Retinal pigment epithelial cell (primary cell): ENCODE measurements around the gene OR51B6.
A peak's percentile ranks its signal among the peaks of the same experiment; 100 is the strongest.
"Not testable (repeated sequence)": the region's sequence is repeated elsewhere in the genome, so short reads cannot be mapped to it uniquely, and the experiment has no call there.

ENCODE experiments used
- DNase-seq: peaks from one replicate; pipeline ENCODE4 v3.0.0-alpha.2; 2010; ENCODE audit warnings: low read depth
- H3K4me3 ChIP-seq: 2 replicates; pipeline ENCODE4 v1.5.1; 2011; ENCODE audit warnings: mild to moderate bottlenecking, low read length, control low read depth, moderate library complexity
- TF ChIP-seq, protein P1 (sequence below): conservative IDR thresholded peaks from 2 replicates; pipeline ENCODE4 v1.5.1; 2011; ENCODE audit warnings: low read depth, low read length, control low read depth, inconsistent platforms

OR51B6 gene

DNA sequence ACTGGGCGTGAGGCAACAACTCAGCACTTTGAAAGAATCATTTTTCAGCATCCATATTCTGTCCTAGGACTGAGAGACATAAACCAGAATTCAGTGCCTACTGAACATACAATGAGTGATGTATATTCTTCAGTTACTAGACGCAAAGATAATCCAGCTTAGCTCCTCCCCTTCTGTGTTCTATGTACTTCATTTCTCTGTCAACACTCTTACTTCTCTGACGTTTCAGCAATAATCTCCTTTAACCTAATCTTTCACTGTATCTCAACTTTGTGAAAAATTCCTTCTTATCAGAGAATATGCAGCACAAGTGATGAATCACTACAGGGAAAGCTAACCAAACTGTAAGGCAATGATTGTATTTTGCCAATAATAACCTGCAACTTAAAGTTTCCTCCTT, 5.5 kb upstream of the OR51B6 start:
- TF ChIP-seq, protein P1, sequence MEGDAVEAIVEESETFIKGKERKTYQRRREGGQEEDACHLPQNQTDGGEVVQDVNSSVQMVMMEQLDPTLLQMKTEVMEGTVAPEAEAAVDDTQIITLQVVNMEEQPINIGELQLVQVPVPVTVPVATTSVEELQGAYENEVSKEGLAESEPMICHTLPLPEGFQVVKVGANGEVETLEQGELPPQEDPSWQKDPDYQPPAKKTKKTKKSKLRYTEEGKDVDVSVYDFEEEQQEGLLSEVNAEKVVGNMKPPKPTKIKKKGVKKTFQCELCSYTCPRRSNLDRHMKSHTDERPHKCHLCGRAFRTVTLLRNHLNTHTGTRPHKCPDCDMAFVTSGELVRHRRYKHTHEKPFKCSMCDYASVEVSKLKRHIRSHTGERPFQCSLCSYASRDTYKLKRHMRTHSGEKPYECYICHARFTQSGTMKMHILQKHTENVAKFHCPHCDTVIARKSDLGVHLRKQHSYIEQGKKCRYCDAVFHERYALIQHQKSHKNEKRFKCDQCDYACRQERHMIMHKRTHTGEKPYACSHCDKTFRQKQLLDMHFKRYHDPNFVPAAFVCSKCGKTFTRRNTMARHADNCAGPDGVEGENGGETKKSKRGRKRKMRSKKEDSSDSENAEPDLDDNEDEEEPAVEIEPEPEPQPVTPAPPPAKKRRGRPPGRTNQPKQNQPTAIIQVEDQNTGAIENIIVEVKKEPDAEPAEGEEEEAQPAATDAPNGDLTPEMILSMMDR = no peak
- H3K4me3 ChIP-seq = no peak overlapping the region
- DNase-seq = peak; percentile 48

DNA sequence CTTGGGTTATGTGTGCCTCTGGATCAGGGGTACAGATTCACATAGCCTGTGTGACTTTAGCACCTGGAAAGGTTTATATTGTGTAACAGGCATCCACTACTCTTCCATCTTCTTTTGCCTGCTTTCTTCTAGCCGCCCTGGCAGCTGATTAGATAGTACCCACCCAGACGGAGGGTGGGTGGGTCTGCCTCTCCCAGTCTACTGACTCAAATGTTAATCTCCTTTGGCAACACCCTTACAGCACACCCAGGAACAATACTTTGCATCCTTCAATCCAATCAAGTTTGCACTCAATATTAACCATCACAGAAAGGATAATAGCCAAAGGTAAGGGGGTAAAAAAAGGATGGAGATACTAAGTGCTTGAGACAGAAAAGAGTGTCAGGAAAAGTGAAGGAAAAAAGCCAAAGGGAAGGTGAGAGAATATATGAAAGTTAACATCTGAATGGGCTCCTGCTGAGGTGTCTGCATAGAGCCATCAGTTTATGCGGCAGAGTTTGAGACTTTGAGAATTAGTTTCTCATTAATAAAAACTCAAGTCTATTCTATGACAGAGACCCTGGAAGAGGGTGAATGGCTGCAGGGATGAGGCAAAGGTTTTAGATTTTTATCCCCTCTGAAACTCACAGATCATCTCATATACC, 2.6 kb upstream of the OR51B6 start:
- no peak for DNase-seq
- H3K4me3 ChIP-seq = no peak overlapping the region
- TF ChIP-seq, protein P1 = no peak

DNA sequence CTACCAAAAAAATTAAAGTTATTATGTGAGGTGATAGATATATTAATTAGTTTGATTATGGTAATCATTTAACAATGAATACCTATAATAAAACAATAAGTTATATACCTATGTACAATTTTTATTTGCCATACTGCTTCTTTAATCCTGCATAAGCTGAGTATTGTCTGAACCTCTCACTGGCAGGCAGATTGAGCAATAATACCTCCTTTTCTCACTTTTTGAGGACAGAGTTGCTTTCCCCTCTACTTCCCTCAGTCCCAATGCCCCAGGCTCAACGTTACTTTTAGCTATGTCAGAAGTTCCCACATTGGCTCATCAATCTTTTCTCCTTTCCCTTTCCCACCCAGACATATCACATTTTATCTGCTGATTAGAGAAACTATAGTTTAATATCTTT, 1.8 kb upstream of the OR51B6 start:
- no peak overlapping the region for H3K4me3 ChIP-seq
- no peak for DNase-seq
- TF ChIP-seq, protein P1 = no peak

DNA sequence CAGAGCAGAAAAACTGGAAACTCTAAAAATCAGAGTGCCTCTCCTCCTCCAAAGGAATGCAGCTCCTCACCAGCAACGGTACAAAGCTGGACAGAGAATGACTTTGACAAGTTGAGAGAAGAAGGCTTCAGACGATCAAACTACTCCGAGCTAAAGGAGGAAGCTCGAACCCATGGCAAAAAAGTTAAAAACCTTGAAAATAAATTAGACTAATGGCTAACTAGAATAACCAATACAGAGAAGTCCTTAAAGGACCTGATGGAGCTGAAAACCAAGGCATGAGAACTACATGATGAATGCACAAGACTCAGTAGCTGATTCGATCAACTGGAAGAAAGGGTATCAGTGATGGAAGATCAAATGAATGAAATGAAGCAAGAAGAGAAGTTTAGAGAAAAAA, 4.7 kb downstream of the OR51B6 start:
- not testable (repeated sequence) for DNase-seq, H3K4me3 ChIP-seq

DNA sequence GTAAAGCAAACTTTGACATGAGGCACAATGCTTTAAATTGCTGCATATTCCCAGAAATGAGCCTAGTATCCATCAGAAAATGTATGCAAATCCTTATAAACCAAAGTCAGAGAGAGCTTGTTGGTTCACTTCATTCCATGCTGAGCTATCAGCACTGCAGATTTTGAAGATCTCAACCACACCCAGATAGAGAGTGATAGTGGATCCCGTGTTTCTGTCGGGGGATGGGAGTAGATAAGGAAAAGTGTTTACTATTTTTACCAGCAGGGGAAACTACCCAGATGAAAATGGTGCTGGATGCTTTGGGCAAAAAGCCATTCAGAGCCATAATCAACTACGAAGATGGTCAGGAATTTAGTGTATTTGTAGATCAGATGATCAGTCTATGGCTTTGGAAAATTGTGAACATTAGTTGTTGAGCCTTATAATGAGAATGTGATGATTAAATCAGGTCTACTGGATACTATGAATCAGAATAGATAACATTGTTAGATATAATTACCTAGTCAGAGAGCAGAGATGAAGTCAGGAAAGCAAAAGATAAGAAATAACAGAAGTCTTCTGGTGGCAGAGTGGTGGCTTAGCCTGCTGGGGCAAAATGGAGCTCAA, 10.8 kb downstream of the OR51B6 start:
- TF ChIP-seq, protein P1 = no peak
- DNase-seq = no peak
- H3K4me3 ChIP-seq = no peak overlapping the region

DNA sequence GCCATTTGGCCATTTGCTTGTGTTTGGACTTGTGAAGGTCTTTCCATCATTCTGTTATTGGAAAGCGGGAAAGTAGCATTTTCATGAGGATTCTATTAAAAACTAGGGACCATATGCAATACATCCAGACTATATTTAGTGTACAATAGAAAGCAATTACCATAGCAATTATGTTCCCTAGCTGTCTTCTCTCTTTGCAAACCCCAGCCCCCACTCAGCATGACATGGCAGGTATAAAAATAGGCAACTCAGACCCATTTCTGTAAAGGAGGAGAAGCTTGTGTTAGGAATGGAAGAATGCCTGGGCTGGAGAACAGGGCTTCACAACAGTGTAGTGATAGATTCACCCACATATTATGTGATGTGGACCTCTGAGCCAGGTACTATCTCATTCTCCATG, 12.4 kb downstream of the OR51B6 start:
- DNase-seq = no peak
- H3K4me3 ChIP-seq = no peak overlapping the region
- TF ChIP-seq, protein P1 = no peak

DNA sequence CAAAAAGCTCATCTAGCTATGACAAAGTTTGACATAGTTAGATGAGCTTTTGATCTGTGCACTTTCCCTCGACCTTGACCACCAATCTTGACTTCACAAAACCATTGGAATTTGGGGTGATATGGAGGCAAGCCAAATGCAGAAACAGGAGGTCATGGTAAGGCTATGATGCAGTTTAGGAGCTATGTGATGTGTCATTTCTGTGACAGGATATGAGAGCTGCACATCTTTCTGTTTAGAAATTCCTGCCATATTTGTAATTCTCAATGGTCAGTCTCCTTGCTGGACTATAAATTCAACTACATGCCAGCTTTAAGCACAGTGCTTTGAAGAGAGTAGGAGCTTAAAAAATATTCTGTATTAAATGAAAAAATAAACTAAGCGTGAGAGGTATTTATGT, 12.9 kb downstream of the OR51B6 start:
- no peak for DNase-seq
- TF ChIP-seq, protein P1 = no peak
- no peak overlapping the region for H3K4me3 ChIP-seq

DNA sequence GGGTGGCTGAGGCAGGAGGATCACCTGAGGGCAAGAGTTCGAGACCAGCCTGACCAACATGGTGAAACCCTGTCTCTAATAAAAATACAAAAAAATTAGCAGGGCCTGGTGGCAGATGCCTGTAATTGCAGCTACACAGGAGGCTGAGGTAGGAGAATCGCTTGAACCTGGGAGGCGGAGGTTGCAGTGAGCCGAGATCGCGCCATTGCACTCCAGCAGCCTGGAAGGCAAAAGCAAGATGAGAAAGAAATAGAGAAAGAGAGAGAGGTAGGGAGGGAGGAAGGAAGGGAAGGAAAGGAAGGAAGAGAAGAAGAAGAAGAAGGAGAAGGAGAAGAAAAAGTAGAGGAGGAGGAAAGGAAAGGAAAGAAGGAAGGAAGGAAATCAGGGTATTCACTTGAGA, 15.1 kb downstream of the OR51B6 start:
- DNase-seq, H3K4me3 ChIP-seq: not testable (repeated sequence)
